GOT3 (cell line): Measurements from ENCODE around the gene LIPI.
"Not testable (repeated sequence)": the region's sequence is repeated elsewhere in the genome, so short reads cannot be mapped to it uniquely, and the experiment has no call there.

ENCODE experiments used
- DNase-seq: peaks from one replicate; lab custom pipeline; 2025; ENCODE audit warnings: mixed read lengths; lab: John Stamatoyannopoulos, UW

Gene LIPI

GRCh38 chr21:14116080-14116481 is 94.7 kb downstream of the LIPI start:
- DNase-seq = no peak

- no peak for DNase-seq
These were observed 95.1 kb downstream of the LIPI start for GRCh38 chr21:14115646-14116045.

GRCh38 chr21:14114251-14114650 is 96.5 kb downstream of the LIPI start:
- DNase-seq = no peak

- DNase-seq = not testable (repeated sequence)
These were observed 106.2 kb downstream of the LIPI start for GRCh38 chr21:14104564-14104963.

- no peak for DNase-seq
These were observed 111.2 kb downstream of the LIPI start for GRCh38 chr21:14099570-14099969.

GRCh38 chr21:14097881-14098499 is 112.8 kb downstream of the LIPI start:
- DNase-seq = no peak

- no peak for DNase-seq
These were observed 114.2 kb downstream of the LIPI start for GRCh38 chr21:14096577-14096976.

- DNase-seq = no peak
These were observed 114.6 kb downstream of the LIPI start for GRCh38 chr21:14096172-14096571.

GRCh38 chr21:14095056-14095455 is 115.7 kb downstream of the LIPI start:
- DNase-seq = no peak

GRCh38 chr21:14092834-14093560 is 117.8 kb downstream of the LIPI start:
- no peak for DNase-seq

GRCh38 chr21:14090184-14090583 is 120.6 kb downstream of the LIPI start:
- not testable (repeated sequence) for DNase-seq

GRCh38 chr21:14088391-14088790 is 122.4 kb downstream of the LIPI start:
- no peak for DNase-seq

- no peak for DNase-seq
These were observed 124.2 kb downstream of the LIPI start for GRCh38 chr21:14086553-14086952.

GRCh38 chr21:14084701-14085100 is 126.1 kb downstream of the LIPI start:
- no peak for DNase-seq

GRCh38 chr21:14084068-14084501 is 126.7 kb downstream of the LIPI start:
- no peak for DNase-seq

- no peak for DNase-seq
These were observed 130.0 kb downstream of the LIPI start for GRCh38 chr21:14080764-14081096.

- no peak for DNase-seq
These were observed 130.6 kb downstream of the LIPI start for GRCh38 chr21:14080040-14080763.

GRCh38 chr21:14078746-14079375 is 131.9 kb downstream of the LIPI start:
- no peak for DNase-seq

GRCh38 chr21:14076143-14076806 is 134.5 kb downstream of the LIPI start:
- no peak for DNase-seq

- DNase-seq = no peak
These were observed 135.2 kb downstream of the LIPI start for GRCh38 chr21:14075346-14076142.

GRCh38 chr21:14074177-14074576 is 136.6 kb downstream of the LIPI start:
- DNase-seq = no peak
